Measurements from ENCODE around the gene CHST6.
"Not testable (repeated sequence)": the region's sequence is repeated elsewhere in the genome, so short reads cannot be mapped to it uniquely, and the experiment has no call there.

- not testable (repeated sequence) for TF ChIP-seq CTCF, POLR2A (IDR thresholded peaks at IDR 0.05)
Measured at GRCh38 chr16:75501820-75502219, 6.6 kb upstream of the CHST6 start.
